Neutrophil (primary cell): Measurements from ENCODE around the gene RANBP17.

ENCODE experiments used
- H3K27ac ChIP-seq: fragments of 200-600 bp; sonication (generic); 2 replicates; pipeline ENCODE4 v1.5.1; 2016; ENCODE audit warnings: mild to moderate bottlenecking, moderate library complexity
- H3K27me3 ChIP-seq: fragments of 200-600 bp; sonication (generic); 2 replicates; pipeline ENCODE4 v1.6.0; 2016; ENCODE audit warnings: mild to moderate bottlenecking
- H3K36me3 ChIP-seq: fragments of 200-600 bp; sonication (generic); 2 replicates; pipeline ENCODE4 v1.5.1; 2017
- H3K4me1 ChIP-seq, 2 experiments: fragments of 200-600 bp in 1 of 2; sonication (generic) in 1 of 2; 1 replicate in 1 of 2; 2 replicates in 1 of 2; pipeline versions ENCODE4 v1.5.1 to v1.6.1; 2013 to 2016; ENCODE audit warnings: low read depth in 1 of 2, low read length in 1 of 2, mild to moderate bottlenecking in 1 of 2, moderate library complexity in 1 of 2; ENCODE audit not compliant: control insufficient read depth in 1 of 2, insufficient read depth in 1 of 2
- H3K4me3 ChIP-seq, 2 experiments: fragments of 200-600 bp in 1 of 2; sonication (generic) in 1 of 2; 1 replicate in 1 of 2; 2 replicates in 1 of 2; pipeline ENCODE4 v1.5.1; 2013 to 2016; ENCODE audit warnings: low read depth in 1 of 2, low read length in 1 of 2, mild to moderate bottlenecking in 1 of 2, moderate library complexity in 1 of 2
- H3K9me3 ChIP-seq: fragments of 200-600 bp; sonication (generic); 2 replicates; pipeline ENCODE4 v1.5.1; 2016
- CTCF ChIP-seq: fragments of 200-600 bp; sonication (generic); IDR thresholded peaks from 2 replicates; pipeline ENCODE4 v1.5.1; 2016; ENCODE audit warnings: antibody characterized with exemption

Gene RANBP17

GRCh38 chr5:171223927-171224326 lies 362.1 kb downstream of the RANBP17 start:
- no peaks in the 10 kb centered on the region for H3K36me3 ChIP-seq
- H3K9me3 ChIP-seq: no peaks in the 10 kb centered on the region
- H3K4me3 ChIP-seq: no peak overlapping the region
- H3K4me1 ChIP-seq: peaks cover 19 to 24% of the 10 kb centered on the region in 2 experiments
- H3K27ac ChIP-seq: no peak overlapping the region
- H3K27me3 ChIP-seq: no peaks in the 10 kb centered on the region
- no peak for TF ChIP-seq CTCF

- Histone ChIP-seq H3K27me3 (no peaks in the 10 kb centered on the region), H3K9me3 (no peaks in the 10 kb centered on the region), H3K36me3 (no peaks in the 10 kb centered on the region), H3K4me3 (no peak overlapping the region), H3K4me1 (peaks cover 19 to 24% of the 10 kb centered on the region in 2 experiments), H3K27ac (no peak overlapping the region)
- TF ChIP-seq CTCF: no peak
Observed at GRCh38 chr5:171226096-171226754, 364.4 kb downstream of the RANBP17 start.

GRCh38 chr5:171226864-171227263 lies 365.0 kb downstream of the RANBP17 start:
- no peaks in the 10 kb centered on the region for H3K9me3 ChIP-seq
- H3K36me3 ChIP-seq: no peaks in the 10 kb centered on the region
- no peak overlapping the region for H3K27ac ChIP-seq
- no peak for TF ChIP-seq CTCF
- H3K4me1 ChIP-seq: peaks cover 19 to 24% of the 10 kb centered on the region in 2 experiments
- H3K4me3 ChIP-seq: no peak overlapping the region
- H3K27me3 ChIP-seq: no peaks in the 10 kb centered on the region

GRCh38 chr5:171236651-171237050 lies 374.8 kb downstream of the RANBP17 start:
- Histone ChIP-seq H3K27me3 (no peaks in the 10 kb centered on the region), H3K27ac (no peak overlapping the region), H3K36me3 (no peaks in the 10 kb centered on the region), H3K9me3 (no peaks in the 10 kb centered on the region), H3K4me3 (no peak overlapping the region), H3K4me1 (no peaks in the 10 kb centered on the region)
- TF ChIP-seq CTCF: no peak

GRCh38 chr5:171242521-171242920 lies 380.7 kb downstream of the RANBP17 start:
- no peaks in the 10 kb centered on the region for H3K9me3 ChIP-seq
- no peak for TF ChIP-seq CTCF
- H3K4me3 ChIP-seq: no peak overlapping the region
- H3K27ac ChIP-seq: no peak overlapping the region
- no peaks in the 10 kb centered on the region for H3K36me3 ChIP-seq
- no peaks in the 10 kb centered on the region for H3K27me3 ChIP-seq
- no peaks in the 10 kb centered on the region for H3K4me1 ChIP-seq
